Ascending aorta (tissue), 2 donors: ENCODE measurements around the gene ANAPC4. TPM values are rescaled to one million over a fixed set of nuclear protein-coding genes. Genes with fewer than 3 reads are reported as not detected.

Experiments
- DNase-seq, 2 donors: peaks; one replicate each; pipeline ENCODE4 v3.0.0-alpha.2; 2019; ENCODE audit warnings: low spot score in 2 of 2
- H3K27ac ChIP-seq, 2 donors: fragments of 200-600 bp; sonication (generic); one replicate each; pipeline ENCODE4 v1.5.1; 2016 to 2017; ENCODE audit warnings: mild to moderate bottlenecking in 1 of 2
- H3K27me3 ChIP-seq: fragments of 200-600 bp; sonication (generic); one replicate; pipeline ENCODE4 v1.5.1; 2017
- H3K36me3 ChIP-seq, 2 donors: fragments of 200-600 bp; sonication (generic); one replicate each; pipeline ENCODE4 v1.5.1; 2016
- H3K4me1 ChIP-seq, 2 donors: fragments of 200-600 bp; sonication (generic); one replicate each; pipeline ENCODE4 v1.5.1; 2016 to 2017; ENCODE audit warnings: mild to moderate bottlenecking in 1 of 2
- H3K4me3 ChIP-seq, 2 donors: fragments of 200-600 bp; sonication (generic); one replicate each; pipeline ENCODE4 v1.5.1; 2016 to 2017; ENCODE audit warnings: mild to moderate bottlenecking in 1 of 2
- H3K9me3 ChIP-seq, 2 donors: fragments of 200-600 bp; sonication (generic); one replicate each; pipeline ENCODE4 v1.5.1; 2016
- intact Hi-C: fragments of 100-400 bp; cut with DNase I; formaldehyde crosslinking; loops from one replicate; pipeline ENCODE4 v1.15.1; 2023
- total RNA-seq: library from RNA; depleted of rRNA; stranded (reverse); fragments of >200 nt; gene quantifications from one replicate; pipeline ENCODE4 v1.1.0, GENCODE V29; 2016
- TF ChIP-seq, protein P1 (sequence below), 3 experiments: fragments of 200-600 bp in 2 of 3; fragments of 450-650 bp in 1 of 3; sonication (generic) in 2 of 3; IDR thresholded peaks; one replicate each; pipeline ENCODE4 v1.5.1; 2016 to 2019; ENCODE audit warnings: antibody characterized with exemption in 3 of 3, mild to moderate bottlenecking in 1 of 3, moderate library complexity in 1 of 3

Gene ANAPC4
- total RNA-seq, 1 donor from 2014 or later: 23.4 TPM

DNA sequence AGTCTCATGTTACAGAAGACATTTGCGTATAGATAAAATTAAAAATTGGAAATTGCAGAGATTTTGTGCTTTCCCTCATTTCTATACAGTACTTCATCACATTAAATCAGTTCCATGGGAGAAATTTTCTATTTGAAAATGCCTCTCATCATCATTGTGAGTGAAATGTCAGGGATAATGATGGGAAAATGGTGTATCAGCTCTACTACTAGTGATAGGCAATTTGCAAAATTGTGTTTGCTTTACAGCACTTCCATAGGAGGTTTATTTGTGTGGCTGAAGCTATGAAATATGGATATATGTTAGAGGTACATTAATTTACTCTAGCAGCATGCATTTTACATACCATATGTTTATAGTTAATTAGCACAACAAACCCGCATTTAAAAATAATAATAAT, 21.0 kb upstream of the ANAPC4 start:
- DNase-seq: no peak
- Histone ChIP-seq H3K27ac (no peak overlapping the region), H3K27me3 (no peaks in the 10 kb centered on the region), H3K4me3 (no peak overlapping the region), H3K36me3 (no peaks in the 10 kb centered on the region), H3K4me1 (no peaks in the 10 kb centered on the region), H3K9me3 (no peaks in the 10 kb centered on the region)
- intact Hi-C loops: no loop called here
- TF ChIP-seq, protein P1, sequence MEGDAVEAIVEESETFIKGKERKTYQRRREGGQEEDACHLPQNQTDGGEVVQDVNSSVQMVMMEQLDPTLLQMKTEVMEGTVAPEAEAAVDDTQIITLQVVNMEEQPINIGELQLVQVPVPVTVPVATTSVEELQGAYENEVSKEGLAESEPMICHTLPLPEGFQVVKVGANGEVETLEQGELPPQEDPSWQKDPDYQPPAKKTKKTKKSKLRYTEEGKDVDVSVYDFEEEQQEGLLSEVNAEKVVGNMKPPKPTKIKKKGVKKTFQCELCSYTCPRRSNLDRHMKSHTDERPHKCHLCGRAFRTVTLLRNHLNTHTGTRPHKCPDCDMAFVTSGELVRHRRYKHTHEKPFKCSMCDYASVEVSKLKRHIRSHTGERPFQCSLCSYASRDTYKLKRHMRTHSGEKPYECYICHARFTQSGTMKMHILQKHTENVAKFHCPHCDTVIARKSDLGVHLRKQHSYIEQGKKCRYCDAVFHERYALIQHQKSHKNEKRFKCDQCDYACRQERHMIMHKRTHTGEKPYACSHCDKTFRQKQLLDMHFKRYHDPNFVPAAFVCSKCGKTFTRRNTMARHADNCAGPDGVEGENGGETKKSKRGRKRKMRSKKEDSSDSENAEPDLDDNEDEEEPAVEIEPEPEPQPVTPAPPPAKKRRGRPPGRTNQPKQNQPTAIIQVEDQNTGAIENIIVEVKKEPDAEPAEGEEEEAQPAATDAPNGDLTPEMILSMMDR (IDR thresholded peaks at IDR 0.05): no peak

DNA sequence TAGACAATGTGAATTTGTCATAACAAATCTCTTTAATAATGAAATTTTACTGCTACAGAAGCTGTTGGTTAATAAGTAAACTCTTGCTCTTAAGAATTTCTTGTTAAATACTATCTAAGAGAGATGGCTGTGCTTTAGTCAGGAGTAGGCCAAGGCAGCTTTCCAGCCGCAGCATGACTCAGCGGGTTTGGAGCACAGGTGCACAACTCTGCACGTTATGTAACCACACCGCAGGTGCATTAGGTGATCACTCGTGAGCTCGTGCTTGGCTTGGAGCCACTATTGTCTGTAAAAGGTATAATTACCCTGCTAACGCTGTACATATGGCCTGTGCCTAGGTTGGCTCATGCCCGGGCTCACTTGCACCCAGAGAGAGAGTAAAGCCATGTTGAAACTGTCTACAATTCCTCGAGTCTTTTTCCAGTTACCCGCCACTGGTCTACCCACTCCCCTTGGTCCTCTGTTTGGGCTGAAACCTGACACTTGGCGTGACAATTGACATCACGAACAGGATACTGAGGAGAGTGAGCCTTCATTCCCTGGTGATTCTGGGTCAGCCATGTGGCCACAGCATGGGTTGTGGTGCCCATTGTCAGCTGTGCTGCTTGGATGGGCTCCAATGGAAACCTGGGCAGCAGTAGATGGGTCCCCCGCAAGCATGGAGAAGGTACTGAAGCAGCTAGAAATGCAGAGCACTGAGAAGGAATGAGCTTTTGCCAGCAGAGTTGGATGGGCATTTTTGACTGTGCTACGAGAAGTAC, 18.4 kb upstream of the ANAPC4 start:
- Histone ChIP-seq H3K9me3 (no peaks in the 10 kb centered on the region), H3K36me3 (no peaks in the 10 kb centered on the region), H3K4me1 (no peaks in the 10 kb centered on the region), H3K27me3 (no peaks in the 10 kb centered on the region), H3K4me3 (no peak overlapping the region), H3K27ac (no peak overlapping the region)
- TF ChIP-seq, protein P1 (IDR thresholded peaks at IDR 0.05): no peak
- intact Hi-C loops: no loop called here
- no peak for DNase-seq

DNA sequence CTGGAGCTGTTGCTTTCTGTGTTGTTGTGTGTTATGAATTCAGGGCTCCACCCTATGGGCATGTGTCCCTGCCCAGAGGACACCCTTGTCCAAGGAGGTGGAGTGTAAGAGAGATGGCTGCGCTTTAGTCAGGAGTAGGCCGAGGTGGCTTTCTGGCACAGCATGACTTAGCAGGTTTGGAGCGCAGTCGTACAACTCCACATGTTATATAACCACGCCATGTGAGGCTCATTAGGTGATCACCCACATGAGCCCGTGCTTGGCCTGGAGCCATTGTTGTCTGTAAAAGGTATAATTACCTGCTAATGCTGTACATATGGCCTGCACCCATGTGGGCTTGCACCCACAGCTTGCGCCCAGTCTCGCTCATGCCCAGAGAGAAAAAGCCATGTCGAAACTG, 15.8 kb upstream of the ANAPC4 start:
- no peaks in the 10 kb centered on the region for H3K4me1 ChIP-seq
- TF ChIP-seq, protein P1 (IDR thresholded peaks at IDR 0.05): no peak
- no peak overlapping the region for H3K27ac ChIP-seq
- no peaks in the 10 kb centered on the region for H3K27me3 ChIP-seq
- no peak for DNase-seq
- no peak overlapping the region for H3K4me3 ChIP-seq
- H3K9me3 ChIP-seq: no peaks in the 10 kb centered on the region
- intact Hi-C loops: no loop called here
- peaks cover 0 to 9% of the 10 kb centered on the region in 2 donors for H3K36me3 ChIP-seq

DNA sequence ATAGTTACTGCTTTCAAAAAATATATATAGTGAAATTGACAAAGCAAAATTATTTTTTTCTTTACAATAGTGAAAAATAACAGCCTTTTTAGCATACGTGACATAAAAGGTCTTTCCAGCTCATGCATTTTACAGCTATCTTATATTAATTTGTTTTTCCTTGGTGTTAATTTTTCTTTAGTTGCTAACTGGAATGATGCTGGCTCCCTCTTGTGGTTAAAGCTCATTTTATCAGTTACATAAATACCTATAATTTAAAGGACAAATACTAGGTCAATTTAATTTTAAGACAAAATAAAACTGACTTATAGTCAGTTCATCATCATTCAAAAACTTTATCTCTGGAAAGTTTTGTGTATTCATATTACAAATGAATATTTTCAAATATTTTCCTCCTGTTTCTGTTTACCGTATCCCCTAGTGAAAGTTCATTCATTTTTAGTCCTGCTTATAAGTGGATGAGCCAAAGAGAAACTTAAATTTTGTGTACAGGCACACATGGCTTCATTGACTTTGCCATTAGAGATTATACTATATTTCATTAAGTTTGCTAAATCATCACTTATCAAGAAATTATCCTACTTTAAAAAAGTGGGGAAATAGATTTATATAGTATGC, 9.9 kb upstream of the ANAPC4 start:
- intact Hi-C loops: no loop called here
- Histone ChIP-seq H3K4me3 (no peak overlapping the region), H3K36me3 (peaks cover 0 to 11% of the 10 kb centered on the region in 2 donors), H3K27me3 (no peaks in the 10 kb centered on the region), H3K27ac (no peak overlapping the region), H3K4me1 (no peaks in the 10 kb centered on the region), H3K9me3 (no peaks in the 10 kb centered on the region)
- DNase-seq: no peak
- TF ChIP-seq, protein P1 (IDR thresholded peaks at IDR 0.05): peak; percentile 13 to 56 (median 41)

DNA sequence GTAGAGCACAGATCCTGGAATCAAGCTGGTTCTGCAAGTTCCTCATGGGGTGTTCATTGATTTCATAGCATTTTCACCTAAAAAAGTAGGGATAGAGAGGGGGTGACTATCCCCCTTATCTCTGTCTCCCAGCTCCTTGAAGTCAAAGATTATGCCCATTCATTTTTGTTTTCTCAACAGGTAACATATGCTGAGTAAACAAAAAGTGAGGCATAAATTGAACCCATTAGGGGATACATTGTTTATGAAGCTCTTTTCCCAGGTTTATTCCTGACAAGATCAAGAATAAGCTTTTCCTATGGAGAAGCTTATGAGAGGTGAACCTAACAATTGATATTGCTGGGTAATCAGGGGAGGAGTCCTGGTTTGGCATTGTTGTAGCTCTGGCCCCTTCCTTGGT, 9.2 kb upstream of the ANAPC4 start:
- H3K27ac ChIP-seq: no peak overlapping the region
- no peaks in the 10 kb centered on the region for H3K27me3 ChIP-seq
- TF ChIP-seq, protein P1 (IDR thresholded peaks at IDR 0.05): no peak
- H3K36me3 ChIP-seq: peaks cover 0 to 11% of the 10 kb centered on the region in 2 donors
- no peaks in the 10 kb centered on the region for H3K4me1 ChIP-seq
- intact Hi-C loops: no loop called here
- DNase-seq: no peak
- no peaks in the 10 kb centered on the region for H3K9me3 ChIP-seq
- H3K4me3 ChIP-seq: no peak overlapping the region
